Measurements from ENCODE around the gene RFX1.
"Not testable (repeated sequence)": the region's sequence is repeated elsewhere in the genome, so short reads cannot be mapped to it uniquely, and the experiment has no call there.

RFX1 gene

GRCh38 chr19:14006085-14006765 is at the start of gene RFX1:
Gene RFX1, minus strand, starts transcription at chr19:14006320. Its CDS starts 12,477 bp downstream, at chr19:13993843.
- peak; percentile 98 to 100 (median 100) for DNase-seq (ENCODE audit: low read depth in 2 of 3, low spot score in 2 of 3)

GRCh38 chr19:14055396-14055795 is 49.3 kb upstream of the RFX1 start:
- DNase-seq (ENCODE audit: low read depth in 2 of 3, low spot score in 2 of 3): no peak

GRCh38 chr19:14054721-14055120 is 48.6 kb upstream of the RFX1 start:
- no peak for DNase-seq (ENCODE audit: low read depth in 2 of 3, low spot score in 2 of 3)

GRCh38 chr19:14054099-14054498 is 48.0 kb upstream of the RFX1 start:
- no peak for DNase-seq (ENCODE audit: low read depth in 2 of 3, low spot score in 2 of 3)

GRCh38 chr19:14053500-14053899 is 47.4 kb upstream of the RFX1 start:
- no peak for DNase-seq (ENCODE audit: low read depth in 2 of 3, low spot score in 2 of 3)

GRCh38 chr19:14053032-14053431 is 46.9 kb upstream of the RFX1 start:
- no peak for DNase-seq (ENCODE audit: low read depth in 2 of 3, low spot score in 2 of 3)

GRCh38 chr19:14052470-14052869 is 46.4 kb upstream of the RFX1 start:
- no peak for DNase-seq (ENCODE audit: low read depth in 2 of 3, low spot score in 2 of 3)

GRCh38 chr19:14051980-14052379 is 45.9 kb upstream of the RFX1 start:
- no peak for DNase-seq (ENCODE audit: low read depth in 2 of 3, low spot score in 2 of 3)

GRCh38 chr19:14050961-14051360 is 44.8 kb upstream of the RFX1 start:
- not testable (repeated sequence) for DNase-seq (ENCODE audit: low read depth in 2 of 3, low spot score in 2 of 3)

GRCh38 chr19:14050512-14050911 is 44.4 kb upstream of the RFX1 start:
- no peak for DNase-seq (ENCODE audit: low read depth in 2 of 3, low spot score in 2 of 3)

GRCh38 chr19:14048443-14049153 is 42.5 kb upstream of the RFX1 start:
- DNase-seq (ENCODE audit: low read depth in 2 of 3, low spot score in 2 of 3): peak; percentile 51 to 71 (median 70)

GRCh38 chr19:14047866-14048265 is 41.7 kb upstream of the RFX1 start:
- DNase-seq (ENCODE audit: low read depth in 2 of 3, low spot score in 2 of 3): not testable (repeated sequence)

- not testable (repeated sequence) for DNase-seq (ENCODE audit: low read depth in 2 of 3, low spot score in 2 of 3)
Observed at GRCh38 chr19:14042659-14043608, 36.8 kb upstream of the RFX1 start.

- no peak for DNase-seq (ENCODE audit: low read depth in 2 of 3, low spot score in 2 of 3)
Observed at GRCh38 chr19:14039181-14039580, 33.1 kb upstream of the RFX1 start.

GRCh38 chr19:14035706-14036105 is 29.6 kb upstream of the RFX1 start:
- no peak for DNase-seq (ENCODE audit: low read depth in 2 of 3, low spot score in 2 of 3)

GRCh38 chr19:14035159-14035558 is 29.0 kb upstream of the RFX1 start:
- DNase-seq (ENCODE audit: low read depth in 2 of 3, low spot score in 2 of 3): not testable (repeated sequence)

- no peak for DNase-seq (ENCODE audit: low read depth in 2 of 3, low spot score in 2 of 3)
Observed at GRCh38 chr19:14033946-14034345, 27.8 kb upstream of the RFX1 start.

GRCh38 chr19:14031719-14032480 is 25.8 kb upstream of the RFX1 start, which contains the start of gene IL27RA:
Gene IL27RA, plus strand, starts transcription at chr19:14031762. Its CDS starts 111 bp downstream, at chr19:14031873.
- DNase-seq (ENCODE audit: low read depth in 2 of 3, low spot score in 2 of 3): peak; percentile 47 to 64 (median 56)

GRCh38 chr19:14030997-14031718 is 25.0 kb upstream of the RFX1 start:
- DNase-seq (ENCODE audit: low read depth in 2 of 3, low spot score in 2 of 3): no peak

GRCh38 chr19:14028901-14029300 is 22.8 kb upstream of the RFX1 start:
- DNase-seq (ENCODE audit: low read depth in 2 of 3, low spot score in 2 of 3): no peak
